MV-4-11 (cell line): Measurements from ENCODE around the gene JOSD2.

Source experiments
- DNase-seq: peaks from one replicate; lab custom pipeline; 2025; lab: John Stamatoyannopoulos, UW

Gene JOSD2

GRCh38 chr19:50477751-50478515, 33.1 kb downstream of the JOSD2 start:
- DNase-seq: no peak

- no peak for DNase-seq
These were observed 34.1 kb downstream of the JOSD2 start for GRCh38 chr19:50476907-50477238.

GRCh38 chr19:50476224-50476906, 34.6 kb downstream of the JOSD2 start, which contains the start of the genes EMC10 and GARIN5A:
Gene EMC10 (plus strand): TSS chr19:50476507. CDS start chr19:50476545, 38 bp downstream.
Gene GARIN5A (minus strand): TSS chr19:50476848. CDS start chr19:50476388, 460 bp downstream.
- peak; percentile 90 for DNase-seq

- no peak for DNase-seq
These were observed 35.2 kb downstream of the JOSD2 start for GRCh38 chr19:50475736-50476223.

GRCh38 chr19:50475101-50475568, 35.9 kb downstream of the JOSD2 start:
- no peak for DNase-seq

- DNase-seq: peak; percentile 17
These were observed 37.7 kb downstream of the JOSD2 start for GRCh38 chr19:50473336-50473735.

- DNase-seq: no peak
These were observed 42.2 kb downstream of the JOSD2 start for GRCh38 chr19:50468818-50469217.

GRCh38 chr19:50467566-50467965, 43.4 kb downstream of the JOSD2 start:
- DNase-seq: no peak

- no peak for DNase-seq
These were observed 44.3 kb downstream of the JOSD2 start for GRCh38 chr19:50466706-50467039.

GRCh38 chr19:50465986-50466705, 44.8 kb downstream of the JOSD2 start:
- DNase-seq: peak; percentile 16

- no peak for DNase-seq
These were observed 46.0 kb downstream of the JOSD2 start for GRCh38 chr19:50465000-50465399.

GRCh38 chr19:50464348-50464747, 46.6 kb downstream of the JOSD2 start:
- DNase-seq: no peak

- no peak for DNase-seq
These were observed 48.0 kb downstream of the JOSD2 start for GRCh38 chr19:50462970-50463369.

- DNase-seq: peak; percentile 75
These were observed 49.7 kb downstream of the JOSD2 start for GRCh38 chr19:50461066-50461875.

- DNase-seq: peak; percentile 73
These were observed 50.7 kb downstream of the JOSD2 start for GRCh38 chr19:50460161-50460765.

GRCh38 chr19:50459638-50460037, 51.4 kb downstream of the JOSD2 start:
- no peak for DNase-seq

- no peak for DNase-seq
These were observed 51.9 kb downstream of the JOSD2 start for GRCh38 chr19:50459067-50459456.

- no peak for DNase-seq
These were observed 52.5 kb downstream of the JOSD2 start for GRCh38 chr19:50458396-50459066.

- no peak for DNase-seq
These were observed 53.7 kb downstream of the JOSD2 start for GRCh38 chr19:50457300-50457699.
